Astrocyte of the spinal cord (primary cell): ENCODE measurements around the gene HSPA12A.

Source experiments
- DNase-seq: peaks from one replicate; pipeline ENCODE4 v3.0.0; 2011; ENCODE audit warnings: low read depth, low spot score
- H3K4me3 ChIP-seq: 2 replicates; pipeline ENCODE4 v1.5.1; 2011; ENCODE audit warnings: low read depth, mild to moderate bottlenecking, low read length, moderate library complexity
- CTCF ChIP-seq: IDR thresholded peaks from 2 replicates; pipeline ENCODE4 v1.5.1; 2012; ENCODE audit warnings: low read depth, mild to moderate bottlenecking, low read length, inconsistent platforms
- in situ Hi-C: cut with HindIII; loops from 2 replicates; pipeline ENCODE4 v1.10.0; 2017; ENCODE audit warnings: low sequenced_read_pairs

HSPA12A gene

DNA sequence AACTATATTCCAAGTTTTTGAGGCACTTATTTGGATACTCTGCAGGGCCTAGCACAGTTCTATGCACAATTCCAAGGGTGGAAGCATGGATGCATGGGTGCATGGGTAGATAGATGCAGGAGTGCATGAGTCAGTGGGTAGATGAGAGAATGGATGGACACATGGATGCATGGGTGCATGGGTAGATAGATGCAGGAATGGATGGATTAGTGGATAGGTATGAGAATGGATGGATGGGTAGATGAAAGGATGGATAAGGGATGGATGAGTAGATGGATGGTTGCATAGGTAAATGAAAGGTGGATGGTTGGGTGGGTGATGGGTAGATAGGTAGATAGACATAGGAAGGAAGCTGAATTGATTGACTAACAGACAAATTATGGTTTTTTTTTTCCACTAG, 106.0 kb downstream of the HSPA12A start:
- in situ Hi-C loops: no loop called here
- no peak overlapping the region for H3K4me3 ChIP-seq
- DNase-seq: no peak
- TF ChIP-seq CTCF: no peak

GRCh38 chr10:116634126-116634975, 108.0 kb downstream of the HSPA12A start:
- in situ Hi-C loops: no loop called here
- no peak for DNase-seq
- no peak for TF ChIP-seq CTCF
- H3K4me3 ChIP-seq: no peak overlapping the region

DNA sequence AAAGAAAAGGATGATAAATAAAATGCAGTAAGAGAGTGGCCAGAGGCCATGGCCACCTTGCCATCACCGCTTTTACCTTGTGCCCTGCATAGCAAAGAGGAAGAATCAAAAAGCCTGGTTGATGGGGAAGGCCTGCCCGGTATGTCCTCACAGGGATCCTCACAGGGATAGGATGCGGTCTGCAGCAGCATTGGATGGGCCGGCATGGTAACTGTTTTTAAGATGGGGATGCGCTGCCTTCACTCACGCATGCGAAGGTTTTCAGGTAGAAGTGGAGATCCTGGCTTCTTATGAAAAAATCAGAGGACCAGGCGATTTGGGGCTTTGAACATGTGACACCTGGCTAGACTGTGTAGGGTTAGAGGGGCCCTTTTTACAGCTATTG, 109.2 kb downstream of the HSPA12A start:
- no peak for DNase-seq
- no peak overlapping the region for H3K4me3 ChIP-seq
- no peak for TF ChIP-seq CTCF
- in situ Hi-C loops: no loop called here

DNA sequence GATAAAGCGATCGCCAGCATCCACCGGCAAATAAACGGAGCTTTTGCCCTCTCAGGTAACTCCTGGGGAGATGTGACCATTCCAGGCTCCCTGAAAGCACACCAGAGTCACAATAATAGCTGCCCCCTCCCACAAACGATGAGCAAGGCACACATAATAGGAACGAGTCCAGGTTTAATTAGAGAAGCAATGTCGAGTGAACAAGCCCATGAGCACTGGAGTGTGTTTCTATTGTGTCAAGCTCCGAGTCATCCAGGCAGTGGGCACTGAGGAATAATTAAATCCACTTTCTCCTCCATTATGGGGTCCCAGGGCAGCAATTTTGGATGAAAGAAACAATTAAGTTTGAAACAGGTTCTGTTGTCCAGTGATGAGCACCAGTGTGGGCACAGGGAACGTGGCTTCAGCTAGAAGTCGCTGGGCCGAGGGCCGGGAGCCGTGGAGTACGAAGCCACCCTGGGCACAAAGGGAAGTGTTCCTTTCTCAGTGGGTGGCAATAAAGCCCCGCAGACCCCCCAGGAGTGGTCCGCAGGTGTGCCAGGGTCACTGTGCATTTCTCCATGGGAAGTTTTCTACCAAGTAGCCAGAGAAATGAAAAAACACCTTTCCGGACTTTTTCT, 109.7 kb downstream of the HSPA12A start:
- TF ChIP-seq CTCF: no peak
- in situ Hi-C loops: no loop called here
- DNase-seq: no peak
- H3K4me3 ChIP-seq: no peak overlapping the region

DNA sequence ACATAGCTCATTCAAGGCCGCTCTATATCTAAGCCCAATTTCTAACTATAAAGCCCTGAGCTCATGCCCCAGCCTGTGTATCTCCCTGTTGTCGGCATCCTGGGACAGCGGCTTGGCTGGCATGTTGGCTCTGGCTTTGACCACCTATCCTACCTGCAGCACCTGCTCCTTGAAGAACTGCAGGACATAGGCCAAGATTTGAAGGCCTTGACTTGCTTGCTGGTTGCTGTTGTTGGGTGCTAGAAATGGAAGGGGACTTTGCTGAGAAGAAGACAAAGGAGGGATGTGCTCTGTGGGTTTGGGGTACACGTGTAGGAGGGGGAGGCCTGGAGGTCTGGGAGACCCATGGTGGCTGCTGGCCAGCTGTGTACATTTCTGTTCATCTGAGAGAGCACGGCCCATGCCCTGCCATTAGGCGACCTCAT, 110.5 kb downstream of the HSPA12A start:
- in situ Hi-C loops: no loop called here
- TF ChIP-seq CTCF: no peak
- H3K4me3 ChIP-seq: no peak overlapping the region
- DNase-seq: no peak

GRCh38 chr10:116630020-116630419, 112.3 kb downstream of the HSPA12A start:
- no peak overlapping the region for H3K4me3 ChIP-seq
- TF ChIP-seq CTCF: no peak
- in situ Hi-C loops: no loop called here
- DNase-seq: no peak
